GM12878 (cell line): ENCODE measurements around the gene CEP57.

Source experiments
- RAD51 ChIP-seq: fragments of 450-650 bp; IDR thresholded peaks from 2 replicates; pipeline ENCODE4 v1.6.1; 2016; ENCODE audit warnings: moderate library complexity, mild to moderate bottlenecking, inconsistent platforms
- TF ChIP-seq, protein P1 (sequence below): IDR thresholded peaks from 2 replicates; pipeline ENCODE4 v1.6.1; 2012; ENCODE audit warnings: mild to moderate bottlenecking, low read depth, low read length

GRCh38 chr11:95794086-95794485 lies 3.8 kb downstream of the CEP57 start:
- no peak for TF ChIP-seq RAD51
- TF ChIP-seq, protein P1, sequence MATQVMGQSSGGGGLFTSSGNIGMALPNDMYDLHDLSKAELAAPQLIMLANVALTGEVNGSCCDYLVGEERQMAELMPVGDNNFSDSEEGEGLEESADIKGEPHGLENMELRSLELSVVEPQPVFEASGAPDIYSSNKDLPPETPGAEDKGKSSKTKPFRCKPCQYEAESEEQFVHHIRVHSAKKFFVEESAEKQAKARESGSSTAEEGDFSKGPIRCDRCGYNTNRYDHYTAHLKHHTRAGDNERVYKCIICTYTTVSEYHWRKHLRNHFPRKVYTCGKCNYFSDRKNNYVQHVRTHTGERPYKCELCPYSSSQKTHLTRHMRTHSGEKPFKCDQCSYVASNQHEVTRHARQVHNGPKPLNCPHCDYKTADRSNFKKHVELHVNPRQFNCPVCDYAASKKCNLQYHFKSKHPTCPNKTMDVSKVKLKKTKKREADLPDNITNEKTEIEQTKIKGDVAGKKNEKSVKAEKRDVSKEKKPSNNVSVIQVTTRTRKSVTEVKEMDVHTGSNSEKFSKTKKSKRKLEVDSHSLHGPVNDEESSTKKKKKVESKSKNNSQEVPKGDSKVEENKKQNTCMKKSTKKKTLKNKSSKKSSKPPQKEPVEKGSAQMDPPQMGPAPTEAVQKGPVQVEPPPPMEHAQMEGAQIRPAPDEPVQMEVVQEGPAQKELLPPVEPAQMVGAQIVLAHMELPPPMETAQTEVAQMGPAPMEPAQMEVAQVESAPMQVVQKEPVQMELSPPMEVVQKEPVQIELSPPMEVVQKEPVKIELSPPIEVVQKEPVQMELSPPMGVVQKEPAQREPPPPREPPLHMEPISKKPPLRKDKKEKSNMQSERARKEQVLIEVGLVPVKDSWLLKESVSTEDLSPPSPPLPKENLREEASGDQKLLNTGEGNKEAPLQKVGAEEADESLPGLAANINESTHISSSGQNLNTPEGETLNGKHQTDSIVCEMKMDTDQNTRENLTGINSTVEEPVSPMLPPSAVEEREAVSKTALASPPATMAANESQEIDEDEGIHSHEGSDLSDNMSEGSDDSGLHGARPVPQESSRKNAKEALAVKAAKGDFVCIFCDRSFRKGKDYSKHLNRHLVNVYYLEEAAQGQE = no peak
